HepG2 (cell line): ENCODE measurements around the gene TARDBP. TPM values are rescaled to one million over a fixed set of nuclear protein-coding genes. Genes with fewer than 3 reads are reported as not detected.
A peak's percentile ranks its signal among the peaks of the same experiment; 100 is the strongest.

ENCODE experiments used
- AKAP8 ChIP-seq: sonication (generic); formaldehyde crosslinking; IDR thresholded peaks from 2 replicates; pipeline ENCODE4 v1.5.1; 2020; ENCODE audit warnings: mild to moderate bottlenecking, missing genetic modification reagents
- BRCA1 ChIP-seq: sonication (generic); formaldehyde crosslinking; IDR thresholded peaks from 2 replicates; pipeline ENCODE4 v1.4.0; 2020; ENCODE audit warnings: missing genetic modification reagents
- IRX3 ChIP-seq: sonication (generic); formaldehyde crosslinking; IDR thresholded peaks from 2 replicates; pipeline ENCODE4 v1.8.1; 2023; ENCODE audit warnings: mild to moderate bottlenecking, low read depth, missing genetic modification reagents, borderline replicate concordance
- SOX5 ChIP-seq: IDR thresholded peaks from 2 replicates; pipeline ENCODE4 v1.6.1; 2016; ENCODE audit warnings: borderline replicate concordance
- TGIF2 ChIP-seq: IDR thresholded peaks from 2 replicates; pipeline ENCODE4 v1.6.1; 2016; ENCODE audit warnings: control low read depth, missing compliant biosample characterization
- TP53 ChIP-seq: sonication (generic); formaldehyde crosslinking; conservative IDR thresholded peaks from 2 replicates; pipeline ENCODE4 v1.4.0; 2020; ENCODE audit warnings: missing genetic modification reagents
- ZBTB21 ChIP-seq: sonication (generic); formaldehyde crosslinking; IDR thresholded peaks from 2 replicates; pipeline ENCODE4 v1.4.0; 2020; ENCODE audit warnings: missing genetic modification reagents
- ZNF136 ChIP-seq: sonication (generic); formaldehyde crosslinking; IDR thresholded peaks from 2 replicates; pipeline ENCODE4 v1.8.1; 2022; ENCODE audit warnings: low read depth, mild to moderate bottlenecking, moderate library complexity, missing genetic modification reagents
- ZNF256 ChIP-seq: sonication (generic); formaldehyde crosslinking; conservative IDR thresholded peaks from 2 replicates; pipeline ENCODE4 v1.4.0; 2020; ENCODE audit warnings: missing genetic modification reagents
- ZNF367 ChIP-seq: sonication (generic); formaldehyde crosslinking; IDR thresholded peaks from 2 replicates; pipeline ENCODE4 v1.4.0; 2020; ENCODE audit warnings: missing genetic modification reagents, borderline replicate concordance
- polyA plus RNA-seq, 8 experiments: library from polyadenylated mRNA; depleted of rRNA in 3 of 8; stranded (reverse) in 7 of 8; unstranded in 1 of 8; fragments of >200 nt; fragmentation: Illumina TruSeq in 4 of 8; extraction: Trizol in 4 of 8; gene quantifications; 2 replicates each; pipeline versions ENCODE4 v1.2.1 to v1.2.3, GENCODE V29; 2011 to 2016; ENCODE audit warnings: low read depth in 4 of 8, missing spikeins in 1 of 8, mixed read lengths in 1 of 8; ENCODE audit not compliant: insufficient read depth in 1 of 8
- total RNA-seq, 5 experiments: library from RNA; depleted of rRNA; stranded (reverse); fragments of >200 nt; fragmentation: Illumina TruSeq; extraction: Trizol; gene quantifications; 2 replicates each; pipeline ENCODE4 v1.2.3, GENCODE V29; 2016; ENCODE audit warnings: low read depth in 1 of 5
- TF ChIP-seq, protein P1 (sequence below): sonication (generic); formaldehyde crosslinking; IDR thresholded peaks from 2 replicates; pipeline ENCODE4 v1.5.1; 2020; ENCODE audit warnings: mild to moderate bottlenecking, missing genetic modification reagents, borderline replicate concordance
- TF ChIP-seq, protein P2 (sequence below): sonication (generic); formaldehyde crosslinking; IDR thresholded peaks from 2 replicates; pipeline ENCODE4 v1.8.1; 2022; ENCODE audit warnings: mild to moderate bottlenecking, missing genetic modification reagents
- TF ChIP-seq, protein P3 (sequence below): sonication (generic); formaldehyde crosslinking; IDR thresholded peaks from 2 replicates; pipeline ENCODE4 v1.5.0; 2020; ENCODE audit warnings: missing genetic modification reagents
- TF ChIP-seq, protein P4 (sequence below): sonication (generic); formaldehyde crosslinking; IDR thresholded peaks from 2 replicates; pipeline ENCODE4 v1.4.0; 2020; ENCODE audit warnings: missing genetic modification reagents, borderline replicate concordance
- TF ChIP-seq, protein P5 (sequence below): sonication (generic); formaldehyde crosslinking; IDR thresholded peaks from 2 replicates; pipeline ENCODE4 v1.5.1; 2020; ENCODE audit warnings: mild to moderate bottlenecking, missing genetic modification reagents, moderate library complexity

TARDBP gene
- total and polyA plus RNA-seq, 2 of the 13 experiments (the other 11 are each of a cell fraction or from before 2014, with no cell fraction given), result 62.4 to 93.0 TPM

DNA sequence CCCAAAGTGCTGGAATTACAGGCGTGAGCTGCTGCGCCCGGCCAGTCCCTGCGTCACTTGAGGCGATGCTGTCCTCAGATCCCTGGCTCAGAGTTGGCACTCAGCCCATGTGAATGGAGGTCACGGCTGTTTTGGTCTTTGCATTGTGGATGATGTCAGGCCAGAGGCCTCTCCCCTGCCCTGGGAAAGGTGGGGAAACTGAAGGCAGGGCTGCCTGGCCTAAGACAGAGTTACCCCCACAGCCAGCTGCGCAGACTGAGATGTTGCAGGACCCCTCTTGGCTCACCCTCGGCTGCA is 33.8 kb downstream of the TARDBP start (continued):
- TF ChIP-seq ZBTB21 (CRISPR knock-in tag) (peak; percentile 59; the same call in 1 of the 2 replicates), ZNF256 (CRISPR knock-in tag) (no peak), TP53 (CRISPR knock-in tag) (no peak), BRCA1 (CRISPR knock-in tag) (no peak), ZNF136 (no peak), AKAP8 (CRISPR knock-in tag) (no peak), ZNF367 (CRISPR knock-in tag) (no peak), TGIF2 (CRISPR knock-in tag) (no peak), SOX5 (CRISPR knock-in tag) (peak; percentile 7; the same call in 1 of the 2 replicates), IRX3 (no peak)
- TF ChIP-seq, protein P1, sequence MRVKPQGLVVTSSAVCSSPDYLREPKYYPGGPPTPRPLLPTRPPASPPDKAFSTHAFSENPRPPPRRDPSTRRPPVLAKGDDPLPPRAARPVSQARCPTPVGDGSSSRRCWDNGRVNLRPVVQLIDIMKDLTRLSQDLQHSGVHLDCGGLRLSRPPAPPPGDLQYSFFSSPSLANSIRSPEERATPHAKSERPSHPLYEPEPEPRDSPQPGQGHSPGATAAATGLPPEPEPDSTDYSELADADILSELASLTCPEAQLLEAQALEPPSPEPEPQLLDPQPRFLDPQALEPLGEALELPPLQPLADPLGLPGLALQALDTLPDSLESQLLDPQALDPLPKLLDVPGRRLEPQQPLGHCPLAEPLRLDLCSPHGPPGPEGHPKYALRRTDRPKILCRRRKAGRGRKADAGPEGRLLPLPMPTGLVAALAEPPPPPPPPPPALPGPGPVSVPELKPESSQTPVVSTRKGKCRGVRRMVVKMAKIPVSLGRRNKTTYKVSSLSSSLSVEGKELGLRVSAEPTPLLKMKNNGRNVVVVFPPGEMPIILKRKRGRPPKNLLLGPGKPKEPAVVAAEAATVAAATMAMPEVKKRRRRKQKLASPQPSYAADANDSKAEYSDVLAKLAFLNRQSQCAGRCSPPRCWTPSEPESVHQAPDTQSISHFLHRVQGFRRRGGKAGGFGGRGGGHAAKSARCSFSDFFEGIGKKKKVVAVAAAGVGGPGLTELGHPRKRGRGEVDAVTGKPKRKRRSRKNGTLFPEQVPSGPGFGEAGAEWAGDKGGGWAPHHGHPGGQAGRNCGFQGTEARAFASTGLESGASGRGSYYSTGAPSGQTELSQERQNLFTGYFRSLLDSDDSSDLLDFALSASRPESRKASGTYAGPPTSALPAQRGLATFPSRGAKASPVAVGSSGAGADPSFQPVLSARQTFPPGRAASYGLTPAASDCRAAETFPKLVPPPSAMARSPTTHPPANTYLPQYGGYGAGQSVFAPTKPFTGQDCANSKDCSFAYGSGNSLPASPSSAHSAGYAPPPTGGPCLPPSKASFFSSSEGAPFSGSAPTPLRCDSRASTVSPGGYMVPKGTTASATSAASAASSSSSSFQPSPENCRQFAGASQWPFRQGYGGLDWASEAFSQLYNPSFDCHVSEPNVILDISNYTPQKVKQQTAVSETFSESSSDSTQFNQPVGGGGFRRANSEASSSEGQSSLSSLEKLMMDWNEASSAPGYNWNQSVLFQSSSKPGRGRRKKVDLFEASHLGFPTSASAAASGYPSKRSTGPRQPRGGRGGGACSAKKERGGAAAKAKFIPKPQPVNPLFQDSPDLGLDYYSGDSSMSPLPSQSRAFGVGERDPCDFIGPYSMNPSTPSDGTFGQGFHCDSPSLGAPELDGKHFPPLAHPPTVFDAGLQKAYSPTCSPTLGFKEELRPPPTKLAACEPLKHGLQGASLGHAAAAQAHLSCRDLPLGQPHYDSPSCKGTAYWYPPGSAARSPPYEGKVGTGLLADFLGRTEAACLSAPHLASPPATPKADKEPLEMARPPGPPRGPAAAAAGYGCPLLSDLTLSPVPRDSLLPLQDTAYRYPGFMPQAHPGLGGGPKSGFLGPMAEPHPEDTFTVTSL (CRISPR knock-in tag), result no peak
- TF ChIP-seq, protein P2, sequence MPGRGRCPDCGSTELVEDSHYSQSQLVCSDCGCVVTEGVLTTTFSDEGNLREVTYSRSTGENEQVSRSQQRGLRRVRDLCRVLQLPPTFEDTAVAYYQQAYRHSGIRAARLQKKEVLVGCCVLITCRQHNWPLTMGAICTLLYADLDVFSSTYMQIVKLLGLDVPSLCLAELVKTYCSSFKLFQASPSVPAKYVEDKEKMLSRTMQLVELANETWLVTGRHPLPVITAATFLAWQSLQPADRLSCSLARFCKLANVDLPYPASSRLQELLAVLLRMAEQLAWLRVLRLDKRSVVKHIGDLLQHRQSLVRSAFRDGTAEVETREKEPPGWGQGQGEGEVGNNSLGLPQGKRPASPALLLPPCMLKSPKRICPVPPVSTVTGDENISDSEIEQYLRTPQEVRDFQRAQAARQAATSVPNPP (CRISPR knock-in tag), result no peak
- TF ChIP-seq, protein P3, sequence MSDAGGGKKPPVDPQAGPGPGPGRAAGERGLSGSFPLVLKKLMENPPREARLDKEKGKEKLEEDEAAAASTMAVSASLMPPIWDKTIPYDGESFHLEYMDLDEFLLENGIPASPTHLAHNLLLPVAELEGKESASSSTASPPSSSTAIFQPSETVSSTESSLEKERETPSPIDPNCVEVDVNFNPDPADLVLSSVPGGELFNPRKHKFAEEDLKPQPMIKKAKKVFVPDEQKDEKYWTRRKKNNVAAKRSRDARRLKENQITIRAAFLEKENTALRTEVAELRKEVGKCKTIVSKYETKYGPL (CRISPR knock-in tag), result no peak
- TF ChIP-seq, protein P4, sequence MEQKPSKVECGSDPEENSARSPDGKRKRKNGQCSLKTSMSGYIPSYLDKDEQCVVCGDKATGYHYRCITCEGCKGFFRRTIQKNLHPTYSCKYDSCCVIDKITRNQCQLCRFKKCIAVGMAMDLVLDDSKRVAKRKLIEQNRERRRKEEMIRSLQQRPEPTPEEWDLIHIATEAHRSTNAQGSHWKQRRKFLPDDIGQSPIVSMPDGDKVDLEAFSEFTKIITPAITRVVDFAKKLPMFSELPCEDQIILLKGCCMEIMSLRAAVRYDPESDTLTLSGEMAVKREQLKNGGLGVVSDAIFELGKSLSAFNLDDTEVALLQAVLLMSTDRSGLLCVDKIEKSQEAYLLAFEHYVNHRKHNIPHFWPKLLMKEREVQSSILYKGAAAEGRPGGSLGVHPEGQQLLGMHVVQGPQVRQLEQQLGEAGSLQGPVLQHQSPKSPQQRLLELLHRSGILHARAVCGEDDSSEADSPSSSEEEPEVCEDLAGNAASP (CRISPR knock-in tag), result peak; percentile 30; the same call in 1 of the 2 replicates
- TF ChIP-seq, protein P5, sequence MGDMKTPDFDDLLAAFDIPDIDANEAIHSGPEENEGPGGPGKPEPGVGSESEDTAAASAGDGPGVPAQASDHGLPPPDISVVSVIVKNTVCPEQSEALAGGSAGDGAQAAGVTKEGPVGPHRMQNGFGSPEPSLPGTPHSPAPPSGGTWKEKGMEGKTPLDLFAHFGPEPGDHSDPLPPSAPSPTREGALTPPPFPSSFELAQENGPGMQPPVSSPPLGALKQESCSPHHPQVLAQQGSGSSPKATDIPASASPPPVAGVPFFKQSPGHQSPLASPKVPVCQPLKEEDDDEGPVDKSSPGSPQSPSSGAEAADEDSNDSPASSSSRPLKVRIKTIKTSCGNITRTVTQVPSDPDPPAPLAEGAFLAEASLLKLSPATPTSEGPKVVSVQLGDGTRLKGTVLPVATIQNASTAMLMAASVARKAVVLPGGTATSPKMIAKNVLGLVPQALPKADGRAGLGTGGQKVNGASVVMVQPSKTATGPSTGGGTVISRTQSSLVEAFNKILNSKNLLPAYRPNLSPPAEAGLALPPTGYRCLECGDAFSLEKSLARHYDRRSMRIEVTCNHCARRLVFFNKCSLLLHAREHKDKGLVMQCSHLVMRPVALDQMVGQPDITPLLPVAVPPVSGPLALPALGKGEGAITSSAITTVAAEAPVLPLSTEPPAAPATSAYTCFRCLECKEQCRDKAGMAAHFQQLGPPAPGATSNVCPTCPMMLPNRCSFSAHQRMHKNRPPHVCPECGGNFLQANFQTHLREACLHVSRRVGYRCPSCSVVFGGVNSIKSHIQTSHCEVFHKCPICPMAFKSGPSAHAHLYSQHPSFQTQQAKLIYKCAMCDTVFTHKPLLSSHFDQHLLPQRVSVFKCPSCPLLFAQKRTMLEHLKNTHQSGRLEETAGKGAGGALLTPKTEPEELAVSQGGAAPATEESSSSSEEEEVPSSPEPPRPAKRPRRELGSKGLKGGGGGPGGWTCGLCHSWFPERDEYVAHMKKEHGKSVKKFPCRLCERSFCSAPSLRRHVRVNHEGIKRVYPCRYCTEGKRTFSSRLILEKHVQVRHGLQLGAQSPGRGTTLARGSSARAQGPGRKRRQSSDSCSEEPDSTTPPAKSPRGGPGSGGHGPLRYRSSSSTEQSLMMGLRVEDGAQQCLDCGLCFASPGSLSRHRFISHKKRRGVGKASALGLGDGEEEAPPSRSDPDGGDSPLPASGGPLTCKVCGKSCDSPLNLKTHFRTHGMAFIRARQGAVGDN (CRISPR knock-in tag), result no peak; the same call in 1 of the 2 replicates
